NT2/D1 (cell line): ENCODE measurements around the gene AGAP1.

ENCODE experiments used
- SUZ12 ChIP-seq: IDR thresholded peaks from 2 replicates; pipeline ENCODE4 v1.6.1; 2011; ENCODE audit not compliant: insufficient read length, insufficient read depth; ENCODE audit errors: extremely low read depth
- YY1 ChIP-seq: IDR thresholded peaks from 2 replicates; pipeline ENCODE4 v1.6.1; 2011; ENCODE audit not compliant: insufficient read length, insufficient read depth
- ZNF274 ChIP-seq: IDR thresholded peaks from 2 replicates; pipeline ENCODE4 v1.6.1; 2011; ENCODE audit warnings: mild to moderate bottlenecking, low read depth, low read length

DNA sequence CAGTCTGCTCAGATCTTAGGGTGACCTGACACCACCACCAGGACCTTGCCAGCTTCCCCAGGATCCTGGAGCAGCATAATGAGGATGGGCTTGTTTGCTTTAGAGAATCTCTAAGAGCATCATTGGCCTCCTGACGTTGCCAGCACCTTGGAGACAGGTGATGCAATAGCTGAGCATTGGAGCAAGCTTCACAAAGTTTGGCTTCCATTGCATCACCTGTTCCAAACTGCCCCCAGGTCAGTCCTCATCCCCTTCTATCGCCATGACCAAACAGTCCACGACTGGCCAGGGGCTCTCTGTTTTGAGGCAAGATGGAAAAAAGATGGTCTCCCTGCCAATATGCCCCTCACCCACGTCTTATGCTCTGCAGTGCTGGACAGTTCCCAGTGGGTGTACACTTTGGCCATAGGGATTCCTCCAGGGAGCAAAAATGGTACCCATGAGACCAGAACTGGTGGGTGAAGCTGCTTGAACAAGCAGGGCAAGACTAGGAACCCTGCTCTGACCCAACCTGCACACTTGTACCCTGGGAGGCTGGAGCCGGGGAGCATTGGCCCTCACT is 22.6 kb upstream of the AGAP1 start:
- TF ChIP-seq YY1: no peak
- no peak for TF ChIP-seq ZNF274
- no peak for TF ChIP-seq SUZ12
